Fibroblast of pulmonary artery (primary cell): ENCODE data around the gene CRY2.

ENCODE experiments used
- DNase-seq: peaks from one replicate; pipeline ENCODE4 v3.0.0-alpha.2; 2010; ENCODE audit warnings: low read depth
- H3K4me3 ChIP-seq: replicated peaks from 2 replicates; pipeline ENCODE4 v1.5.1; 2011; ENCODE audit warnings: low read depth, mild to moderate bottlenecking, control low read depth, low read length, moderate library complexity
- CTCF ChIP-seq: IDR thresholded peaks from 2 replicates; pipeline ENCODE4 v1.5.1; 2011; ENCODE audit warnings: mild to moderate bottlenecking, control low read depth, low read length, inconsistent platforms; ENCODE audit errors: missing control alignments

Gene CRY2

GRCh38 chr11:45930031-45930794 is 82.9 kb downstream of the CRY2 start:
- no peak for TF ChIP-seq CTCF
- DNase-seq = no peak

GRCh38 chr11:45930951-45931570 is 83.8 kb downstream of the CRY2 start:
- TF ChIP-seq CTCF = no peak
- no peak for DNase-seq
- H3K4me3 ChIP-seq = no peak overlapping the region

More at GRCh38 chr11:45930031-45930794, 82.9 kb downstream of the CRY2 start:
- no peak overlapping the region for H3K4me3 ChIP-seq

GRCh38 chr11:45931739-45932138 is 84.5 kb downstream of the CRY2 start:
- no peak for TF ChIP-seq CTCF
- H3K4me3 ChIP-seq = no peak overlapping the region
- no peak for DNase-seq

- no peak for DNase-seq
- H3K4me3 ChIP-seq = no peak overlapping the region
- no peak for TF ChIP-seq CTCF
These were observed 84.9 kb downstream of the CRY2 start for GRCh38 chr11:45932217-45932616.
